Hepatocyte (in vitro differentiated cells): ENCODE measurements around the gene SUPT3H.

Experiments used
- EZH2 ChIP-seq: fragments of 200-600 bp; sonication (generic); IDR thresholded peaks from 2 replicates; pipeline ENCODE4 v1.6.1; 2016; ENCODE audit warnings: antibody characterized with exemption, mild to moderate bottlenecking, borderline replicate concordance
- EZH2phosphoT487 ChIP-seq: fragments of 200-600 bp; sonication (generic); IDR thresholded peaks from one replicate; pipeline ENCODE4 v1.6.1; 2018; ENCODE audit warnings: antibody characterized with exemption, mild to moderate bottlenecking, low read depth, moderate library complexity; ENCODE audit not compliant: unreplicated experiment, severe bottlenecking
- TF ChIP-seq, protein P1 (sequence below): fragments of 200-600 bp; sonication (generic); IDR thresholded peaks from 2 replicates; pipeline ENCODE4 v1.5.1; 2016; ENCODE audit warnings: antibody characterized with exemption, mild to moderate bottlenecking; ENCODE audit not compliant: poor library complexity

DNA sequence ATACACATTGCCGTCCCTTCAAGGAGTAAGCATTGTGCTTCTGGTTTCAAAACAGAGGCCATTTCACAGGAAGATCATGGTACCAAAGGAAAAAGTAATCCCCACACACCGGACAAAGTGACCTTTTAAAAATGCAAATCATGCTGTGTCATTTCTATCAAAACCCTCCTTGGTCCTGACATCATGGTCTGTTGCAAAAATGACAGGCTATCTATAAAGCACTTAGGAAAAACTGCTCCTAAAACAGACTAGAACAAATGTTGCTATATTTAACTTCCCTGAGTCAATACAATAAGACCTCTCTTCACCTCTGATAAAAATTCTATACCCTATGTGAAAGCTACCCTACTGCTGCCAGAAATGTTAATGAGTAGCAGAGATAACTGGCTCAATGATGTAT, 403.2 kb downstream of the SUPT3H start:
- TF ChIP-seq, protein P1, sequence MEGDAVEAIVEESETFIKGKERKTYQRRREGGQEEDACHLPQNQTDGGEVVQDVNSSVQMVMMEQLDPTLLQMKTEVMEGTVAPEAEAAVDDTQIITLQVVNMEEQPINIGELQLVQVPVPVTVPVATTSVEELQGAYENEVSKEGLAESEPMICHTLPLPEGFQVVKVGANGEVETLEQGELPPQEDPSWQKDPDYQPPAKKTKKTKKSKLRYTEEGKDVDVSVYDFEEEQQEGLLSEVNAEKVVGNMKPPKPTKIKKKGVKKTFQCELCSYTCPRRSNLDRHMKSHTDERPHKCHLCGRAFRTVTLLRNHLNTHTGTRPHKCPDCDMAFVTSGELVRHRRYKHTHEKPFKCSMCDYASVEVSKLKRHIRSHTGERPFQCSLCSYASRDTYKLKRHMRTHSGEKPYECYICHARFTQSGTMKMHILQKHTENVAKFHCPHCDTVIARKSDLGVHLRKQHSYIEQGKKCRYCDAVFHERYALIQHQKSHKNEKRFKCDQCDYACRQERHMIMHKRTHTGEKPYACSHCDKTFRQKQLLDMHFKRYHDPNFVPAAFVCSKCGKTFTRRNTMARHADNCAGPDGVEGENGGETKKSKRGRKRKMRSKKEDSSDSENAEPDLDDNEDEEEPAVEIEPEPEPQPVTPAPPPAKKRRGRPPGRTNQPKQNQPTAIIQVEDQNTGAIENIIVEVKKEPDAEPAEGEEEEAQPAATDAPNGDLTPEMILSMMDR, result no peak
- TF ChIP-seq EZH2 (no peak), EZH2phosphoT487 (no peak)
